H9 (cell line): ENCODE data around the gene TCTA. TPM values are rescaled to one million over a fixed set of nuclear protein-coding genes. Genes with fewer than 3 reads are reported as not detected.

Experiments used
- DNase-seq: peaks from one replicate; pipeline ENCODE4 v3.0.0-alpha.2; 2017
- H2AFZ ChIP-seq: one replicate; pipeline ENCODE4 v1.6.1; 2013; ENCODE audit warnings: mild to moderate bottlenecking, low read length, control low read depth, moderate library complexity
- H2AK5ac ChIP-seq: 2 replicates; pipeline ENCODE4 v1.6.1; 2013; ENCODE audit warnings: low read length, control low read depth, mixed read lengths; ENCODE audit not compliant: insufficient read length
- H2BK120ac ChIP-seq: one replicate; pipeline ENCODE4 v1.6.1; 2013; ENCODE audit warnings: low read depth, mild to moderate bottlenecking, low read length, control low read depth, inconsistent platforms; ENCODE audit not compliant: poor library complexity, severe bottlenecking
- H2BK12ac ChIP-seq: 2 replicates; pipeline ENCODE4 v1.6.1; 2013; ENCODE audit warnings: low read length, control low read depth, mixed read lengths, low read depth; ENCODE audit not compliant: insufficient read length
- H2BK15ac ChIP-seq: 2 replicates; pipeline ENCODE4 v1.6.1; 2013; ENCODE audit warnings: low read depth, low read length, control low read depth
- H2BK20ac ChIP-seq: one replicate; pipeline ENCODE4 v1.6.1; 2013; ENCODE audit warnings: low read depth, mild to moderate bottlenecking, low read length, control low read depth, inconsistent platforms; ENCODE audit not compliant: poor library complexity, severe bottlenecking
- H2BK5ac ChIP-seq: 2 replicates; pipeline ENCODE4 v1.6.1; 2013; ENCODE audit warnings: low read length, control low read depth, mixed read lengths; ENCODE audit not compliant: insufficient read length
- H3K14ac ChIP-seq: 2 replicates; pipeline ENCODE4 v1.6.1; 2013; ENCODE audit warnings: low read length, control low read depth; ENCODE audit not compliant: insufficient read depth
- H3K18ac ChIP-seq: 2 replicates; pipeline ENCODE4 v1.6.1; 2013; ENCODE audit warnings: low read depth, mild to moderate bottlenecking, mixed read lengths, low read length, control low read depth; ENCODE audit not compliant: insufficient read length
- H3K23ac ChIP-seq: 2 replicates; pipeline ENCODE4 v1.6.1; 2013; ENCODE audit warnings: low read length, control low read depth, mixed read lengths, low read depth; ENCODE audit not compliant: insufficient read length
- H3K23me2 ChIP-seq: 2 replicates; pipeline ENCODE4 v1.6.1; 2013; ENCODE audit warnings: low read depth, mild to moderate bottlenecking, mixed read lengths, low read length, control low read depth; ENCODE audit not compliant: insufficient read length, poor library complexity, severe bottlenecking
- H3K27ac ChIP-seq: 2 replicates; pipeline ENCODE4 v1.5.1; 2013; ENCODE audit warnings: low read length, control low read depth, mixed read lengths, low read depth; ENCODE audit not compliant: insufficient read length
- H3K27me3 ChIP-seq: 2 replicates; pipeline ENCODE4 v1.6.1; 2013; ENCODE audit warnings: low read length, control low read depth, inconsistent platforms; ENCODE audit not compliant: insufficient read depth
- H3K4ac ChIP-seq: 2 replicates; pipeline ENCODE4 v1.6.1; 2013; ENCODE audit warnings: low read depth, mild to moderate bottlenecking, control low read depth, inconsistent platforms, low read length, moderate library complexity
- H3K4me1 ChIP-seq: 2 replicates; pipeline ENCODE4 v1.6.1; 2013; ENCODE audit warnings: low read length, control low read depth, inconsistent platforms; ENCODE audit not compliant: insufficient read depth
- H3K4me2 ChIP-seq: 2 replicates; pipeline ENCODE4 v1.6.1; 2013; ENCODE audit warnings: low read length, control low read depth, mixed read lengths; ENCODE audit not compliant: insufficient read length, insufficient read depth
- H3K56ac ChIP-seq: 2 replicates; pipeline ENCODE4 v1.6.1; 2013; ENCODE audit warnings: low read depth, mild to moderate bottlenecking, mixed read lengths, low read length, control low read depth; ENCODE audit not compliant: insufficient read length
- H3K79me1 ChIP-seq: 2 replicates; pipeline ENCODE4 v1.6.1; 2013; ENCODE audit warnings: low read depth, mild to moderate bottlenecking, moderate library complexity, low read length, control low read depth, inconsistent platforms; ENCODE audit not compliant: insufficient read depth, poor library complexity, severe bottlenecking
- H3K79me2 ChIP-seq: 2 replicates; pipeline ENCODE4 v1.6.1; 2013; ENCODE audit warnings: low read length, control low read depth, inconsistent platforms; ENCODE audit not compliant: insufficient read depth
- H3K9ac ChIP-seq: 2 replicates; pipeline ENCODE4 v1.6.1; 2013; ENCODE audit warnings: low read length, control low read depth, mixed read lengths; ENCODE audit not compliant: insufficient read length; ENCODE audit errors: extremely low read depth
- H3K9me3 ChIP-seq: one replicate; pipeline ENCODE4 v1.6.1; 2013; ENCODE audit warnings: low read depth, low read length, inconsistent platforms; ENCODE audit not compliant: control insufficient read depth
- H3T11ph ChIP-seq: one replicate; pipeline ENCODE4 v1.6.1; 2013; ENCODE audit warnings: mild to moderate bottlenecking, low read length, control low read depth, inconsistent platforms
- H4K20me1 ChIP-seq: one replicate; pipeline ENCODE4 v1.6.1; 2013; ENCODE audit not compliant: control insufficient read depth, insufficient read length, insufficient read depth
- H4K5ac ChIP-seq: 2 replicates; pipeline ENCODE4 v1.6.1; 2013; ENCODE audit warnings: low read depth, mild to moderate bottlenecking, mixed read lengths, low read length, control low read depth; ENCODE audit not compliant: insufficient read length
- H4K8ac ChIP-seq: replicated peaks from 2 replicates; pipeline ENCODE4 v1.6.1; 2013; ENCODE audit warnings: low read length, control low read depth, mixed read lengths, low read depth; ENCODE audit not compliant: insufficient read length
- H4K91ac ChIP-seq: 2 replicates; pipeline ENCODE4 v1.6.1; 2013; ENCODE audit warnings: low read depth, mild to moderate bottlenecking, moderate library complexity, mixed read lengths, low read length, control low read depth; ENCODE audit not compliant: insufficient read length
- H3K27ac Mint-ChIP-seq, 3 experiments: 2 replicates in 2 of 3; 3 replicates in 1 of 3; pipeline ENCODE4 v1.8.0; 2020 to 2021; ENCODE audit warnings: mixed read lengths in 3 of 3, mild to moderate bottlenecking in 1 of 3, moderate library complexity in 1 of 3
- H3K27me3 Mint-ChIP-seq: 2 replicates; pipeline ENCODE4 v1.8.0; 2021; ENCODE audit warnings: low read depth, mild to moderate bottlenecking, moderate library complexity, mixed read lengths
- H3K36me3 Mint-ChIP-seq, 3 experiments: 2 replicates in 2 of 3; 3 replicates in 1 of 3; pipeline ENCODE4 v1.8.0; 2020 to 2021; ENCODE audit warnings: low read depth in 3 of 3, mixed read lengths in 3 of 3; ENCODE audit not compliant: insufficient read depth in 1 of 3
- H3K4me1 Mint-ChIP-seq, 2 experiments: 2 replicates each; pipeline ENCODE4 v1.8.0; 2020; ENCODE audit warnings: mixed read lengths in 2 of 2
- H3K4me3 Mint-ChIP-seq, 2 experiments: 2 replicates in 1 of 2; 3 replicates in 1 of 2; pipeline ENCODE4 v1.8.0; 2020 to 2021; ENCODE audit warnings: mild to moderate bottlenecking in 2 of 2, mixed read lengths in 2 of 2, moderate library complexity in 1 of 2
- H3K9me3 Mint-ChIP-seq, 2 experiments: 2 replicates in 1 of 2; 3 replicates in 1 of 2; pipeline ENCODE4 v1.8.0; 2020; ENCODE audit warnings: mild to moderate bottlenecking in 2 of 2, mixed read lengths in 2 of 2, moderate library complexity in 1 of 2
- WGBS: extraction: QIAGEN DNeasy Blood & Tissue Kit; methylation state at CpG from one replicate; pipeline ENCODE4 v1.1.7; 2013; ENCODE audit warnings: missing lambda C conversion rate, low lambda C conversion rate, mixed read lengths; ENCODE audit not compliant: insufficient read length; ENCODE audit errors: extremely low coverage; 5-methylcytosine and 5-hydroxymethylcytosine counted together
- total RNA-seq: library from RNA; stranded (reverse); gene quantifications from 2 replicates; pipeline ENCODE4 v1.2.1, GENCODE V29; 2021
- TF ChIP-seq, protein P1 (sequence below): fragments of 200-600 bp; sonication (generic); conservative IDR thresholded peaks from 3 replicates; pipeline ENCODE4 v1.8.0; 2021; ENCODE audit warnings: antibody characterized with exemption, mild to moderate bottlenecking

Gene TCTA
- total RNA-seq, 1 experiment from 2014 or later: 11.2 TPM

DNA sequence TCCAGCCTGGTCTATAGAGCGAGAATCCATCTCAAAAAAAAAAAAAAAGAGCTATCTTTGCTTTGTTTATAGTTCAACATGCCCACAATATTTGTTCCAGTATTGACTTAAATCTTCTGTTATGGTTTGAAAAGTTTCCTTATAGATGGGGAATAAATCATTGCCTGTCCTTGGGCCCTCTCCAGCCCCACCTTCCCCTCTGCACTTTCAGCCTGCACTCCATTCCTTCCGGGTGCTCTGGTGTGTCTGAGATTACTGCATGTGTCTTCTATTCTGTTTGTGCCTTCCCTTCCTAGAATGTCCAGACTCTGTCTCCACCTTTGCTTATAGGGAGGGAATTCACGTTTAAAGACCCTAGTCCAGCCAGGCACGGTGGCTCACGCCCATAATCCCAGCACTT is 28.8 kb upstream of the TCTA start:
- H2BK12ac ChIP-seq: no peak overlapping the region
- Mint-ChIP-seq H3K27me3 (no peaks in the 10 kb centered on the region), H3K27ac (peak overlapping the region in 1 of 3 experiments; percentile 40; a peak in 2 of 7 replicates), H3K36me3 (peaks cover 2 to 9% (median 7%) of the 10 kb centered on the region in 3 experiments; a peak in 6 of 7 replicates), H3K4me3 (no peak overlapping the region), H3K4me1 (peaks cover 2 to 6% of the 10 kb centered on the region in 2 experiments; a peak in 3 of 4 replicates), H3K9me3 (no peaks in the 10 kb centered on the region; a peak in 1 of 5 replicates)
- DNase-seq: no peak
- no peak overlapping the region for H2AFZ ChIP-seq
- H3K18ac ChIP-seq: no peak overlapping the region
- H2BK5ac ChIP-seq: no peak overlapping the region
- H4K8ac ChIP-seq: no peak overlapping the region
- no peak overlapping the region for H2AK5ac ChIP-seq
- H3K4me1 ChIP-seq: no peaks in the 10 kb centered on the region
- peaks cover 23% of the 10 kb centered on the region for H3K79me1 ChIP-seq
- H4K20me1 ChIP-seq: no peaks in the 10 kb centered on the region
- H3K27ac ChIP-seq: no peak overlapping the region
- H3K27me3 ChIP-seq: no peaks in the 10 kb centered on the region
- H3K79me2 ChIP-seq: peaks cover 42% of the 10 kb centered on the region; the same call in 1 of the 2 replicates
- H4K5ac ChIP-seq: no peak overlapping the region
- H2BK120ac ChIP-seq: no peak overlapping the region
- no peak overlapping the region for H2BK20ac ChIP-seq
- H4K91ac ChIP-seq: no peak overlapping the region
- H2BK15ac ChIP-seq: no peak overlapping the region
- no peaks in the 10 kb centered on the region for H3K9me3 ChIP-seq
- H3K23me2 ChIP-seq: no peaks in the 10 kb centered on the region
- H3K4ac ChIP-seq: no peak overlapping the region
- H3K56ac ChIP-seq: no peak overlapping the region
- no peak overlapping the region for H3T11ph ChIP-seq
- TF ChIP-seq, protein P1, sequence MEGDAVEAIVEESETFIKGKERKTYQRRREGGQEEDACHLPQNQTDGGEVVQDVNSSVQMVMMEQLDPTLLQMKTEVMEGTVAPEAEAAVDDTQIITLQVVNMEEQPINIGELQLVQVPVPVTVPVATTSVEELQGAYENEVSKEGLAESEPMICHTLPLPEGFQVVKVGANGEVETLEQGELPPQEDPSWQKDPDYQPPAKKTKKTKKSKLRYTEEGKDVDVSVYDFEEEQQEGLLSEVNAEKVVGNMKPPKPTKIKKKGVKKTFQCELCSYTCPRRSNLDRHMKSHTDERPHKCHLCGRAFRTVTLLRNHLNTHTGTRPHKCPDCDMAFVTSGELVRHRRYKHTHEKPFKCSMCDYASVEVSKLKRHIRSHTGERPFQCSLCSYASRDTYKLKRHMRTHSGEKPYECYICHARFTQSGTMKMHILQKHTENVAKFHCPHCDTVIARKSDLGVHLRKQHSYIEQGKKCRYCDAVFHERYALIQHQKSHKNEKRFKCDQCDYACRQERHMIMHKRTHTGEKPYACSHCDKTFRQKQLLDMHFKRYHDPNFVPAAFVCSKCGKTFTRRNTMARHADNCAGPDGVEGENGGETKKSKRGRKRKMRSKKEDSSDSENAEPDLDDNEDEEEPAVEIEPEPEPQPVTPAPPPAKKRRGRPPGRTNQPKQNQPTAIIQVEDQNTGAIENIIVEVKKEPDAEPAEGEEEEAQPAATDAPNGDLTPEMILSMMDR: no peak
- no peak overlapping the region for H3K14ac ChIP-seq
- H3K23ac ChIP-seq: no peak overlapping the region
- no CpG with 5 or more reads among the region's 5 CpGs for WGBS
- H3K9ac ChIP-seq: no peak overlapping the region
- no peak overlapping the region for H3K4me2 ChIP-seq
